KOPT-K1 (cell line): ENCODE results near the gene PTAFR.

Source experiments
- H3K27ac ChIP-seq: fragments of 200-600 bp; sonication (generic); 2 replicates; pipeline ENCODE4 v1.5.1; 2016; ENCODE audit warnings: antibody characterized with exemption, mild to moderate bottlenecking, low read depth, low read length; ENCODE audit not compliant: poor library complexity, severe bottlenecking
- H3K36me3 ChIP-seq: fragments of 200-600 bp; sonication (generic); 2 replicates; pipeline ENCODE4 v1.5.1; 2017; ENCODE audit warnings: antibody characterized with exemption, mild to moderate bottlenecking, low read length, moderate library complexity; ENCODE audit not compliant: insufficient read depth
- H3K9me3 ChIP-seq: fragments of 200-600 bp; sonication (generic); 2 replicates; pipeline ENCODE4 v1.5.1; 2017; ENCODE audit warnings: antibody characterized with exemption, low read length, mild to moderate bottlenecking; ENCODE audit not compliant: insufficient read depth, poor library complexity, severe bottlenecking

PTAFR gene, protein sequence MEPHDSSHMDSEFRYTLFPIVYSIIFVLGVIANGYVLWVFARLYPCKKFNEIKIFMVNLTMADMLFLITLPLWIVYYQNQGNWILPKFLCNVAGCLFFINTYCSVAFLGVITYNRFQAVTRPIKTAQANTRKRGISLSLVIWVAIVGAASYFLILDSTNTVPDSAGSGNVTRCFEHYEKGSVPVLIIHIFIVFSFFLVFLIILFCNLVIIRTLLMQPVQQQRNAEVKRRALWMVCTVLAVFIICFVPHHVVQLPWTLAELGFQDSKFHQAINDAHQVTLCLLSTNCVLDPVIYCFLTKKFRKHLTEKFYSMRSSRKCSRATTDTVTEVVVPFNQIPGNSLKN

DNA sequence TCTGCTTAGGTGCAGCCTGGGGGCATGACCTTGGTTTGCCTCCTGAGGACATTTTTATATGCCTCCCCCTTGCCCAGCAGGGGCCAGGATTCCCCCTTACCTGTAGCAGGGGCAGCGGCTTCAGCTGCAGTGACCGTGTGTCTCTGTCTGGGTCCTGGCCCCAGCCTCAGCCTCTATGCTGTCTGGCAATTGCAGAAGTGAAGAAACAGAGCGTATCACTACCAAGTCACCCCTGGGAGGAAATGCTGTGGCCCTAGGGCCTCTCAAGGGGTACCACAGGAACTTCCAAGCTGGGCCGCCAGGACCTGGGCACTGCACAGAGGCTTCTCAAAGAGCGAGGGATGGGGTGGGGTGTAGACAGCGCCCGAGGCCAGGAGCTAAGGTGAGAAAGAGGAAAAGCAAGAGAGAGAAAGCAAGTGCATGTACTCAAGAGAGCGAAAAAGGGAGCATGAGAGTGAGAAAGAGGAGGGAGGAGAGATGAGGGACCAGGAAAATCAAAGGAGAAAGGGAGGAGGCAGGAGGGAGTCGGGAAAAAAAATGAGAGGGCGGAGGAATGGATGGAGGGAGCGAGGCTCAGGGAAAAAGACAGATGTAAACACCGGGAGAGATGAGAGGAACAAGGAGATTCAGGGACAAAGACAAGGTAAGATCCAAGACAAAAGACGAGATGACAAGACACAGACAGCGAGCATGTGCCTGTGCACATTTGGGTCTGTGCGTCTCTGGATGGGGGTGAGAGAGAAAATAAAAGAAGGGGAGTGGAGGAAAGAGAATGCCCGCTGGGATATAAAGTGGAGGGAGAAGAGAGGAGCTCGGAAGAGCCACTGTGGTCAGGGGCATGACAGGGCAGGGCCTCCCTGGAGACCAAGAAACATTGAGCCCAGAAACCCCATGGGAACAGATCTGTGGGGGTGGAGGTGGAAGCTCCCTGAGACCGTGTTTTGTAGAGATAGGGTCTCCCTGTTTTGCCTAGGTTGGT is at the start of gene PTAFR:
Gene PTAFR (minus strand): TSS at position 199 of the 979 bp plus-strand sequence. CDS start 25,669 bp downstream, outside the sequence.
- no peaks in the 10 kb centered on the region for H3K9me3 ChIP-seq
- no peaks in the 10 kb centered on the region for H3K36me3 ChIP-seq
- H3K27ac ChIP-seq: no peak within 1 kb of the TSS

DNA sequence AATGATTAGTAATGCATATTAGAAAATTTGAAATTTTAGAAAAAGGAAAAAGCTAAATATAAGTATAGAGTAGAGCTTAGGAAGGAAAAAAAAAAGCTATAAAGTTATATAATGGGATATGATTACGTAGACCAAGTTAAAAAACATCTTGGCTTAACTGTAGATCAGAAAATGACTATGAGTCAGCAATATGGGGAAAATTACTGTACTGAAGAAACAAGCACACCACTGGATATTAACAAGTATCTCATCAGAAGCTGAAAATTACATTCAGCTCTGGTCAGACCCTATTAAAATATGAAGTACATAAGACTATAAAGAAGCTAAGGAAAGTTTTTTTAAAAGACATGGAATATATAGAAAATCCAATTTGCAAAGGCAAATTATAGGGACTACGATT is 36.8 kb upstream of the PTAFR start:
- H3K36me3 ChIP-seq: peaks cover 76% of the 10 kb centered on the region
- H3K9me3 ChIP-seq: no peaks in the 10 kb centered on the region
- H3K27ac ChIP-seq: no peak overlapping the region

DNA sequence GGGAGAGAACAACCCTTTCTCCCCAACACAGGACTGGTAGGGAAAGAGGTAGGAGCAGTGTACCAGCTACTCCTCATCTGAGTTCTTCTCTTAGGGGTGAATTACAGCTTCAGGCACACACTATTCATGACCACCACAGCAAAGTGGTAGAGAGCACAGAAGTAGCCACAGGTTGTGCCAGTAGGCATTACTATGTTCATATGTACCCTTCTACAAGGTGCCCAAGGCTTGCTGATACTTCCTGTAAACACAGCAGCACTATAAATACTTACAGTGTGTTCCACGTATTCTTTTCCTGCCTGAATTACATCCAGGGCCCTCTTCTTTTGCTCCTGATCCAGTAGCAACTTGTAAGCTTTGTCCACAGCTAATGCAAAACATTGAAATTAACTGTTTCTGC is 33.2 kb upstream of the PTAFR start:
- H3K9me3 ChIP-seq: no peaks in the 10 kb centered on the region
- H3K36me3 ChIP-seq: peaks cover 96% of the 10 kb centered on the region
- H3K27ac ChIP-seq: no peak overlapping the region

DNA sequence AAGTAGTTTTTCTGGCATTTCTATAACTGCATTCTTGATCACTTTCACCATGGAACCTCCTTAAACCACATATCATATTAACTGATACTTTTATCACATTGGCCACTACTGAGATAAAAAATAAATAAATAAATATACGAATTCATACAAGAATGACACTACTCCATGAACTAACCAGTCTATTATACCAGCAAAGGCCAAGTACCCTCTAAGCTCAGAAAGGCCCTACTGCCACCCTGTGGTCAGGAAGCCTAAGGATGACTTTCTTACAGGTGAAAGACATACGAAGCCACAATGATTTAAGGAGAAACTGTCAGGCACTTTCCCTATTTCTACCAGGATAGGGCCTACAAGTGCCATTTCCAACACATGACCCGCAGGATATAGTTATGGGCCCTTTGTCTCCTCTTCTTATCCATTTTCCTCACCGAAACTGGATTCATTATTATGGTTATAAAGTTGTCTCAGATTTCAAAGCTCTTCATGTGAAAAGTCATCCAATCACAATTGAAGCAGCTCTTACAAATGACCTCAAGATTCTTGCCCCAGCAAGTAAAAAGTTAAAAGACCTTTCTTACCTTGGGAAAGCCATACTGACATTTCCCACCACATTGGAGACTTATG is 32.4 kb upstream of the PTAFR start:
- H3K27ac ChIP-seq: no peak overlapping the region
- peaks cover 99% of the 10 kb centered on the region for H3K36me3 ChIP-seq
- H3K9me3 ChIP-seq: no peaks in the 10 kb centered on the region

DNA sequence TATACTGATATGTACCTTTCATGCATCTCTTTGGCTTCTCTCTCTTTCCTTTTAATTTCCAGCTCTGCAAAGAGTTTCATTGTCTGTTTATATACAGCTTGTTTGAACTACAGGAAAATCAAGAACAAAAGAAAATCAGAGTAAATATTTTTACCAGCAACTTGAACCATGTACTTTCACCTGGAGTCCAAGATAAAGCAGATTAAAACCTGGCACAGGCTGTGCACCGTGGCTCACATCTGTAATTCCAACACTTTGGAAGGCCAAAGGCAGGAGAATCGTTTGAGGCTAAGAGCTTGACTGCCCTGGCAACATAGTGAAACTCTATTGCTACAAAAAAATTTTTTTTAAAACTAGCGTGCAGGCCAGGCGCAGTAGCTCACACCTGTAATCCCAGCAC is 28.8 kb upstream of the PTAFR start:
- no peaks in the 10 kb centered on the region for H3K9me3 ChIP-seq
- no peak overlapping the region for H3K27ac ChIP-seq
- peaks cover 97% of the 10 kb centered on the region for H3K36me3 ChIP-seq

DNA sequence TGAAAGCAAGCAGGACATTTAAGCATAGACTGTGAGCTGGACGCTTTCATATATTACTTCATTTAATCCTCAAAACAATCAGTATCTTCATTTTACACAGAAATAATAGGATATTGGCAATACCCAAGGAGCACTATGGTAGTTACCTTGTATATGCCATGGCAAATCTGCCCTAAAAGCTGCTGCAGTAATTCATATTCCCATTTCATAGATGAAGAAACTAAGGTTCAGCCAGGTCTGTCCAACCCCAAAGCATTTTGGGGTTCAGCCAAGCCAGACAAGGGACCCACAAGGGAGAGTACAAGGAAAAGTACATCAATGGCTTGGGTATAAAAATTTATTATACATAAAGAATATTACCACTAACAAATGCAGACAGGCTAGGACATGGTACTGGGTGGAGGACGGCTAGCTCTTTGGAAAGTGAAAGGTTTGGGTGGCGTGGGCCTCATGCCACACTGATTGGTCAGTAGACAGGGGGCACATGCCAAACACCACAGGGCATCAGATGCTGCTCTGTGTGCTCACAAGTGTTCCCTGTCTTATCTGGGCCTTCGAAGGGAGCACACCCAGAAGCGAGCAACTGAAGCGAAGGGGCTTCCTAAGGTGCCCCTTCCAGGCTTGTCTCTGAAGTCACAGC is 23.9 kb upstream of the PTAFR start:
- H3K27ac ChIP-seq: no peak overlapping the region

DNA sequence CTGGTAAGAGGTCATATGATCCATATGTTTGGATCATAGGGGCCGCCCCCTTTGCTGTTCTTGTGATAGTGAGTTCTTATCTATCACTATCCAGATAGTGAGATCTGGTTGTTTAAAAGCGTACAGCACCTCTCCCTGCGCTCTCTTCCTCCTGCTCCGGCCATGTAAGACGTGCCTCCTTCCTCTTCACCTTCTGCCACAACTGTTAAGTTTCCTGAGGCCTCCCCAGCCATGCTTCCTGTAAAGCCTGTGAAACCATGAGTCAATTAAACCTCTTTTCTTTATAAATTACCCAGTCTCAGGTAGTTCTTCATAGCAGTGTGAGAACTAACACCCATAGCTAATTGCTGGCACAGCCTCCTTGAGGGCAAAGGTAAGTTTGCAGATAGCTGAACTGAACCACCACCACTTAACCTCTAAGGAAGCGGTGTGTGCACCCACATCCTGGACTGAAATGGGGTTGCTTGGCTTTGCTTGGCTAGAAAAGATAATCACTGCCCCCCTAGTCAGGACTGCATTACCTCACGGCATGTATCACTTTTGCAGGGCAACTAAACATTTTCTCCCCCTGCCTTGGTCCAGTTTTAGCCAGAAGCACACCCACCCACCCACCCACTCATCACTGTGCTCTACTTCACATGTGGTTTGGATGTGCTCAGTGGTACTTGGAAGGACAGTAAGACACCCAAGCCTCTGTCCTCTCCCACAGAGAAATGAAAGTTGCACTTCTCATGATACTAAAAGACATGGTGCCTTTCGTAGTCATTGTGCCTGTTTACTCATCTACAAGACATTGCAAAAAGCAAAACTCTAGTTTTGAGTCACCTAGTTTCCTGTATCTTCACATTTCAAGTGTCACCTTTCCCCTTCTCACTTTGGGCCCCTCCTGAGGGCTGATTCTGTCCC is 23.1 kb upstream of the PTAFR start:
- Histone ChIP-seq H3K9me3 (peaks cover 4% of the 10 kb centered on the region), H3K27ac (no peak overlapping the region), H3K36me3 (peaks cover 67% of the 10 kb centered on the region)

More for the DNA sequence above, 23.9 kb upstream of the PTAFR start:
- Histone ChIP-seq H3K9me3 (peaks cover 4% of the 10 kb centered on the region), H3K36me3 (peaks cover 75% of the 10 kb centered on the region)

DNA sequence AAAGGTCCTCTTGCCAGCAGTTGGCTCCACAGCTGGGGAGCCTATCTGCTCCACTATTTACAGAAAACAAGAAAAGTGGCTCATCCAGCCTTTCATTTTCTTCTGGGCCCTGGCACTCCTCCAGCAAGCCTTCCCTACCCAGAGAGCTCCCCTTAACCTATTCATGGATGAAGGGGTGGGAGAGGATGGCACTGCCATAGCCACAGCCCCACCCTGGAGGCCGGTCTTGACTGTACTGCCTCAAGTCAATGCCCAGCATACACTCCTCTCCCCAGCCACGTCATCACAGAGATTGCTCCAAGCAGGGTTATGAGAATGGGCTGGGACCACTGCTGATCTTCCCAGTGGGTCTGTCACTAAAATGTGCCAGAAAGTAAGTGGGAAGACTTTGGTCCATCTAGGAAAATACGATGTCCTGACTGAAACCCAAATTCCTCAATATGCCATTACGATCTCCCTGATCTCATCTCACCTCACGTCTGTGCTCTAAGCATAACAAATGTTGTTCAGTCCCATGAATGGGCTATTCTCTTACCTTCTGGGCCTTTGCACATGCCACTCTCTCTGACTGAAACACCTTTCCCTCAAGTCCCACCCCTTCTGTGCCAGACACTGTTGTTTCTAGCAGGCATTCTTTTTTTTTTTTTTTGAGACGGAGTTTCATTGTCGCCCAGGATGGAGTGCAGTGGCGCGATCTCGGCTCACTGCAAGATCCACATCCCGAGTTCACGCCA is 21.4 kb upstream of the PTAFR start:
- Histone ChIP-seq H3K36me3 (peaks cover 49% of the 10 kb centered on the region), H3K9me3 (peaks cover 4% of the 10 kb centered on the region), H3K27ac (no peak overlapping the region)

DNA sequence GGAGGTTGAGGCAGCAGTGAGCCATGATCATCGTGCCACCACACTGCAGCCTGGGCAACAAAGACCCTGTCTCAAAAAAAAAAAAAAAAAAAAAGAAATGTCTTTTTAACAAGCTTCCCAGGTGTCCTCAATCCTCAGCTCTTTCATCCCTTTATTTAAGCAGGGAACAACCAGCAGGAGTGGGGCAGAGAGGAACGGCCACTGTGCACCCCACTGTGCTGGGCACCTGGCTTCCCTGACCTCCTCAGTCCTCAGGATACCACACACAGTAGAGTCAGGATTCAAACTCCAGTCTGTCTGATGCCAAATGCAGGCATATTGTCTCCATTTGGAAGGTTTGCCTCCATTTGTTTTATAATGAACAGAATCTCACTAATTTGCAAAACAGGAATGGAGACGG is 19.8 kb upstream of the PTAFR start:
- Histone ChIP-seq H3K36me3 (peaks cover 37% of the 10 kb centered on the region), H3K9me3 (peaks cover 4% of the 10 kb centered on the region), H3K27ac (no peak overlapping the region)

DNA sequence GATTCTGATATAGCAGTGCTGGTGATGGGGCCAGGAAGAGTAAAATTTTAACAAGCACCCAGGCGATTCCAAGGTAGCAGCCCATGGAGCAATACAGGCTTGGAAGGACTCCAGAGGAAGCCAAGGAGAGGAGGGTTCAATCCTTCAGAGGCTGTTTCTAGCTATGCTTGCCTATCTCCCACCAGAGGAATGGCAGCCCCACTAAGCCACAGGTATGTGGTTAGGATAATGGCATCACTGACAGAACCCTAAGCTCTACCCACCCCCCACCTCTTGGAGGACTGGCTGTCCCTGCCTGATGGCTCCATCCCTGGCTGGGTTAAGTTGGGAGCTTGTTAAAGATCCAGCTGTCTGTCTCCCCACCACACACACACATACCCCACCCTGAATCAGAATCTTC is 19.3 kb upstream of the PTAFR start:
- Histone ChIP-seq H3K9me3 (peaks cover 4% of the 10 kb centered on the region), H3K27ac (no peak overlapping the region), H3K36me3 (peaks cover 32% of the 10 kb centered on the region)

DNA sequence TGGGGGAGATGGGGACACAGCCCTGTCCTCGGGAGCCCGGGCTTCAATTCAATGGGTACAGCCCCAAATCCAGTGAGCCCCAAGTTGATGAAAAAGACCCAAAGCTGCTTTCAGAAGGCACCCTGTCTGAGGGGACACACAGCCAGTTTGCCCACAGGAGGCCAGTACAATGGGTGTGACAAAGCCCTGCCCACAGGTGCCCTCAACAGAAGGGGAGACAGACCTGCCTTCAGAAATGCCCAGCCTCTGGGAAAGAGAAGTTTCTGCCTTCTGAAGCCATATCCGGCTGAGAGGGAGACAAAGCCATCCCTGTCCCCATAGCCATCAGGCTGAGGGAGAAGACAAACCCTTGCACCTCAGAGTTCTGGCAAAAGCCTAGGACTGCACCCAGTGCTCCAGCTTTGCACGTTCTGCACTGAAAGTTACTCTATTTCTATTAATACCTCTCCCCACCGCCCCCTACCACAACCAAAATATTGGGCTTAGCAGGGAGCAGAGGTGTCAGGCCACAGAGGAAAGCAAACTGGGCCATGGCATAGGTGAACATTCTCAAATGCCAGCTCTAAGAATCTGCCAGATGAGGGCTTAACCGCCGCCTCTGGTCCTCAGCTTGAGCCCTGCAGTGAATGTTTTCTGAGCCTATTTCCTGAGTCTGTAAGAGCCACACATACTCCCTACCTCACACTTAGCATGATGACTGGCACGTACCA is 18.0 kb upstream of the PTAFR start:
- H3K27ac ChIP-seq: no peak overlapping the region

DNA sequence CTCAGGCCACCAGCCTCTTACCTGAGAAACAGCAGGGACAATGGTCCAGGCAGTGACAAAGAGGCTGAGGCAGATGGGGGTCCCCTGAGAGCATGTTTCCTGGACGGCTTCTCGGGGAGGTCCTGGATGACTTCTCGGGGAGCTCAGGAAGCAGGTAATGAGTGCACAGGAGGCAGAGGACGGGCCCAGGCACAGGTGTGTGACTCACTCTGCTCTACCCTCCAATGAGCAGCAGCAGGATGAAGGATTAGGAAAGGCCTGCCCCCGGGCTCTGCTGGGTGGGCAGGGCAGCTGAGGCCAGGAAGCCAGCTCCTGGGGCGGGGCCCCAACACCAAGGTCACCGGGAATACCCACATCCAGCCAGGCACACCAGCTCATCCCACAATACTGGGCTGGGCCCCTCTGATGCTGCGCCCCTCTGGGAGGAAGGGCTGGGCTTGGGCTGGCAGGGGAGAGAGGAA is 17.2 kb upstream of the PTAFR start:
- H3K27ac ChIP-seq: no peak overlapping the region
- H3K9me3 ChIP-seq: no peaks in the 10 kb centered on the region
- peaks cover 12% of the 10 kb centered on the region for H3K36me3 ChIP-seq

More for the DNA sequence above, 18.0 kb upstream of the PTAFR start:
- peaks cover 19% of the 10 kb centered on the region for H3K36me3 ChIP-seq
- H3K9me3 ChIP-seq: peaks cover 4% of the 10 kb centered on the region
